ENCODE results near the gene MLIP.

GRCh38 chr6:54173089-54173488, 61.8 kb downstream of the MLIP start:
- TF ChIP-seq, protein P1, sequence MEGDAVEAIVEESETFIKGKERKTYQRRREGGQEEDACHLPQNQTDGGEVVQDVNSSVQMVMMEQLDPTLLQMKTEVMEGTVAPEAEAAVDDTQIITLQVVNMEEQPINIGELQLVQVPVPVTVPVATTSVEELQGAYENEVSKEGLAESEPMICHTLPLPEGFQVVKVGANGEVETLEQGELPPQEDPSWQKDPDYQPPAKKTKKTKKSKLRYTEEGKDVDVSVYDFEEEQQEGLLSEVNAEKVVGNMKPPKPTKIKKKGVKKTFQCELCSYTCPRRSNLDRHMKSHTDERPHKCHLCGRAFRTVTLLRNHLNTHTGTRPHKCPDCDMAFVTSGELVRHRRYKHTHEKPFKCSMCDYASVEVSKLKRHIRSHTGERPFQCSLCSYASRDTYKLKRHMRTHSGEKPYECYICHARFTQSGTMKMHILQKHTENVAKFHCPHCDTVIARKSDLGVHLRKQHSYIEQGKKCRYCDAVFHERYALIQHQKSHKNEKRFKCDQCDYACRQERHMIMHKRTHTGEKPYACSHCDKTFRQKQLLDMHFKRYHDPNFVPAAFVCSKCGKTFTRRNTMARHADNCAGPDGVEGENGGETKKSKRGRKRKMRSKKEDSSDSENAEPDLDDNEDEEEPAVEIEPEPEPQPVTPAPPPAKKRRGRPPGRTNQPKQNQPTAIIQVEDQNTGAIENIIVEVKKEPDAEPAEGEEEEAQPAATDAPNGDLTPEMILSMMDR (IDR thresholded peaks at IDR 0.05; ENCODE audit: insufficient read depth, low read length) = no peak
- TF ChIP-seq POLR2AphosphoS5 (IDR thresholded peaks at IDR 0.05; ENCODE audit: low read depth) = no peak
